GM19025 (cell line): ENCODE measurements around the gene BYSL.
"Not testable (repeated sequence)": the region's sequence is repeated elsewhere in the genome, so short reads cannot be mapped to it uniquely, and the experiment has no call there.

Experiments
- ATAC-seq: cut with Tn5 transposase; IDR thresholded peaks from one replicate; pipeline ENCODE4 v1.9.1; 2021; ENCODE audit warnings: mild to moderate bottlenecking, low read depth, moderate library complexity; ENCODE audit not compliant: unreplicated experiment

The BYSL gene

DNA sequence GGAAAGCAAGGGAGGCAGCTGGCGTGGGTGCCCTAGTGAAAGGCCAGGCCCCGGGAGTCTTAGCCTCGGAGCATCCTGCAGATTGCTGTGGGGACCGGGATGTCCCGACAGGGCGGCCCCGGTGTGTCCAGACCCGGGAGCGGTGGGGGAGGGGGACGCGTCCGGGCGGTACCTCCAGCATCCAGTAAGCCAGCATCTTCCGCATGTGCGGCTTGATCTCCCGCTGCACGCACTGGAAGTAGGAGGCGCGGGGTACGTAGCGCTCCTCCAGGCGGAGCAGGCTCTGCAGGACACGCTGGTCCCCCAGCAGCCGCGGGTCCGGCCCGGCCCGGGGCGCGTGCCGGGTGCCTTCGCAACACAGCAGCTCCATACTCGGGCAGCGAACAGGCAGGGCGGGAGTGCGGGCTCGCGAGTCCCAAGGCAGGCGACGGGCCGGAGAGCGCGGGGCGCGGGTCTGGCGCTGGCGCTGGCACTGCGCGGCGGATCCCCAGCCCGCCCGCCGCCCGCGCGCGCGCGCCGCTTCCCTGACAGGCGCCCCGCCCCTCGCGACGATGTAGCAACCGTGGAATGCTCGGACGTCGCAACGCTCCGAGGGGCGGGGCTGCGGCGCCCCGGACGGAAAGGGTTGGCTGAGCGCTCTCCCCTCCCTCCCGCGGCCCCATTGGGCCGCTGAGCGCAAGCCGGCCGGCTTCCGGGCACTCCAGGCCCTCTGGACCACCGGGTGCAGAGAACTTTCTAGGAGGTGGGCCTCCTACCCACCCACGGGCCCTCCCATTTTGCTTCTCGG lies 20.2 kb downstream of the BYSL start, which contains the start of gene CCND3:
CCND3 (minus strand) TSS at position 529 of the 787 bp plus-strand sequence; CDS start at position 370, 159 bp downstream.
- peak; percentile 91 for ATAC-seq

DNA sequence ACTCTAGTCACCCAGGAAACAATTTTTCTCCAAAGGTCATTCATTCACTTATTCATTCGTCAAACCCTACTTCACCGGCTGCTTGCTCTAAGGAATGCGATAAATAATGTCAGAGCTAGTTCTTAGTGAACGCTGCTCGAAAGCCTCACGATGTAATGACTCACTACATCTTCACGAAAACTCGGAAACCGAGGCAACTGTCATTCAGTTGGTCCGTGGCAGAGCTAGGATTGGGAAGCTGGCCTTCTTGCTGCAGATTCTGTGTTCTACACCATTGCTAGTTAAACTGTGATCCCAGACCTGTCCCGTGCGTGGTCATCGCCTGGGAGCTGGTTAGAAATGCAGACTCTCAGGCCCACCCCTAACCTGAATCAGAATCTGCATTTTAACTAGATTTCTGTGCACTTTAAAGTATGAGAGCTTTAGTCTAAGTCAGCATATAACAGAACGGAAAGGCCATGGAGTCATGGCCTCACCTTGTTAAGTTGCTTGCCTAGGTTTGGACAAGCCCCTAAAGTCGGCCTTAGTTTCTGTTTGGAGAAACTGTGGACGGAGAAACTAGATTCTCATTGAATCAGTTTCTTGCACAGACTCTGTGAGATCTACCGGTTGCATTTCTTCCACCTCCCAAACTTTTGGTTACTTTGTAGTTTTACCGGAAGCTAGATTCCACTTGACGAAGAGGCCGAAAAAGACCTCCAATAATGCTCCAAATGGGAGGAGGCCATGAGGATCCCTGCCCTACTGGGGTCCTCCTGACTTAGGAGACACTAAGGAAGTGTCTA lies 21.0 kb downstream of the BYSL start:
- ATAC-seq = no peak

DNA sequence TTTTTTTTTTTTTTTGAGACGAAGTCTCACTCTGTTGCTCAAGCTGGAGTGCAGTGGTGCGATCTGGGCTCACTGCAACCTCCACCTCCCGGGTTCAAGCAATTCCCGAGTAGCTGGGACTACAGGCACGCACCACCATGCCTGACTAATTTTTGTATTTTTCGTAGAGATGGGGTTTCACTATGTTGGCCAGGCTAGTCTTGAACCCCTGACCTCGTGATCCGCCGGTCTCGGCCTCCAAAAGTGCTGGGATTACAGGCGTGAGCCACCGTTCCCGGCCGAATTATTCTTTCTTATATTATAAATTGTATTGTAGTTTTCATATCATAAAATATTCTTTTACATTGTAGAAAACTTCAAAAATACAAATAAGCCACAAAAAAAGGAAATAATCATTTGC lies 21.6 kb downstream of the BYSL start:
- not testable (repeated sequence) for ATAC-seq

DNA sequence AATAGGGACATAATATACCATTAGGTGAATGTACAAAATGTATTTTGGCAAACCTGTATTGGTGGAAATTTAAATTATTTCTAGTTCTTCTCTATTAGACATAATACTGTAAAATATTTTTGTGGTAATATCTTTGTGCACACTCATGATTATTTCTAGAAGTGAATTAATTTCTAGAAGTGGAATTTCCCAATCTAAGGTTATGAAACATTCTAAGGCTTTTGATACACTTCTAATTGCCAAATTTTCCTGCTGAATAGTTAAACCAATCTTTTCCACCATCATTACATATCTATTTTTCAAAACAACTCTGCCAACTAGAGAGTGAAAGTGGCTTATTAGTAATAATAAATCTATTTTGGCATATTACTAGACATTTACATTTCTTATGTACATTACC lies 22.2 kb downstream of the BYSL start:
- ATAC-seq = no peak

DNA sequence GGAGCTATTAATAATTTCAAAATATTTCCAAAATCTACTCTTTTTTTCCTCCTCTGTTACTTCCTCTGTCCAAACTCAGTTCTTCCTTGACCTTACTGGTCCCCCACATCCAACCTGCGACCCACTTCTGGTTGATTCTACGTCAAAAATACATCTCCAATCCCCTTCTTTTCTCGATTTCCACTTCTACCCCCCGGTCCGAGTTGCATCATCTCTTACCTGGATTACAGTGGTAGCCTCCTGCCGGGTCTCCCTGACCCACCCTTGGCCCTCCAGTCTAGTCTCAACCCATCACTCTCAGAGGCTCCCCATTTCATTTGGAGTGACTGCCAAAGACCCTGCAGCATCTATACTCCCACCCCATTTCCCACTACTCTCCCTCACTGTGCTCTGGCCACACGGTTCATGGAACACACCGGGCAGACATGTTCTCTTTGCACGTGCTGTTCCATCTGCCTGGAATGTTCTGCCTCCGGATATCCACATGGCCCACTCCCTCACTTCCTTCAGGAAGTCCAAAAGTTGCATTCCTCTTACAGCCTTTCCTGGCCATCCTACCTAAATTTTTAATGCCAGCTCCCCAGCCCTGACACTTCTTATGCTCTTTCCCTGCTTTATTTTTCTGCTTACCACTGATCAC lies 26.4 kb downstream of the BYSL start:
- no peak for ATAC-seq

DNA sequence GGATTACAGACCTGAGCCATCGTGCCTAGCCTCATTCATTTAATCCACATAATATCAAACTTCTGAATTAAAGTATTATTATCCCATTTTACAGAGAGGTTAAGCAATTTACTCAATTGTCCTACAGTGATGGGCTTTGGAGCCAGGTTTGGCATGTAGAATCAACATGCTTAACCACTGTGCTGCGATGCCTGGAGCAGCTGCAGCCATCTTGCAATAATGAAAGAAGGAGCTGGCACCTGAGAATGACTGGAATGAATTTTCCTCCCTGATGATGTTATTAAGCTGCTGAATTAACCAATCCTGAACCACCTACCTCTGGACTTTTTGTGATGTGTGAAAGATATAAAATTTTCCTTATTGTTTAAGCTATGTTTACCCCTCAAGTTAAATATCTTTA lies 33.4 kb downstream of the BYSL start:
- no peak for ATAC-seq

DNA sequence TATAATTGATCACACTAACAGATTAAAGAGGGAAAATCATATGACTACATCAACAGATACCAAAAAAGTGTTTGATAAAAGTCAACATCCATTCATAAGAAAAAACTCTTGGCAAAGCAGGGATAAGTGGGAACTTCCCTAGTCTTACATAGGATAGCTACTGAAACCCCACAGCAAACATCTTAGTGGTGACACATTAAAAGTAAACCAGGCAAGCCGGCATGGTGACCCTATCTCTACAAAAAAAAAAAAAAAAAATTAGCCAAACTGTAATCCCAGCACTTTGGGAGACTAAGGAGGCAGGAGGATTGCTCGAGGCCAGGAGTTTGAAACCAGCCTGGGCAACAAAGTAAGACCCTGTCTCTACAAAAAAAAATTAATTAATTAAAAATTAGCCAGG lies 34.1 kb downstream of the BYSL start:
- ATAC-seq = no peak

DNA sequence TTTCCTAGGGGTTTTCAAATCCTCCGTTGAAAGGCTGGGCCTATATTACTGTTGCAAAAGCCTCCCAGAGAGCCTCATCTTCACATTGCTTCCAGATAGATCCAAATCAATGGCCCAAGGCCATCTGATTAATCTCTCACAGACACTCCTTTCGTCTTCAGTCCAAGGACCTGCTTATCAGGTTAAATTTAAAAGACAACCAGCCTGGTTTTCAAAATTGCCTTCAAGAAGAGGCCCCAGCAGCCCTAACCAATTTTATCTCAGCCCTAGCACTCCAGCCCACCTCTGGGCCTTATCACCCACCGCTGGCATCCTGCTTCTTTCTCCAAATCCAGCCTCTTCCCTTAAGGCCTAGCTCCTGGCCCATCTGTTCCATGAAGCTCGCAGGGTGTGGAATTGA lies 35.8 kb downstream of the BYSL start:
- ATAC-seq = no peak

DNA sequence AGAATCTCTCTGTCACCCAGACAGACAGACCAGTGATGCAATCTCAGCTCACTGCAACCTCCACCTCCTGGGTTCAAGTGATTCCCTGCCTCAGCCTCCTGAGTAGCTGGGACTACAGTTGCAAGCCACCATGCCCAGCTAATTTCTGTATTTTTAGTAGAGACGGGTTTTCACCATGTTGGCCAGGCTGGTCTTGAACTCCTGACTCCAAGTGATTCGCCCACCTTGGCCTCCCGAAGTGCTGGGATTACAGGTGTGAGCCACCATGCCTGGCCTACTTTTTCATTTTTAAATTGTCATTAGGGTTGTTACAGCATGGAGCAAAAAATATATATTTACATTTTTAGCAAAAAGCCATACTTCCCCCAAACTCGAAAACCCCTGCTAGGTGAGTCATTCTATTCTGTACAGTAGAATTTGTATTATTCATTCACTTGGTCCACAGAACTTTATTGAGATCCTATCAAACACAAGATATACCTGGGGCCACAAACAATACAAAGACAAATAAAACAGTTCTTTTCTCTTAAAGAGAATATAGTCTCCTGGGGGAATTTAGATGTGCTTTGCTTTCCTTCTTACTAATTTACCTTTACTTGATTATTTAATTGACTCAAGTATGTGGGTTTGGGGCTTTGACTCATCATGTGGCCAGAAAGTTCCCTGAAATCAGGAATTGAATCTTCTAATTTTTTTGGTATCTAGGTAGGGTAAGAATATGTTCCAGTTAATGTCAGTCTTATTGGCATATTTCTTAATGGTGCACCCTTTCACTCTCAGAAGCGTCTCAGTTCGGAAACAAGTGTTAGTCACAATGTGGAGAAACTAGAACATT lies 36.9 kb downstream of the BYSL start:
- no peak for ATAC-seq

DNA sequence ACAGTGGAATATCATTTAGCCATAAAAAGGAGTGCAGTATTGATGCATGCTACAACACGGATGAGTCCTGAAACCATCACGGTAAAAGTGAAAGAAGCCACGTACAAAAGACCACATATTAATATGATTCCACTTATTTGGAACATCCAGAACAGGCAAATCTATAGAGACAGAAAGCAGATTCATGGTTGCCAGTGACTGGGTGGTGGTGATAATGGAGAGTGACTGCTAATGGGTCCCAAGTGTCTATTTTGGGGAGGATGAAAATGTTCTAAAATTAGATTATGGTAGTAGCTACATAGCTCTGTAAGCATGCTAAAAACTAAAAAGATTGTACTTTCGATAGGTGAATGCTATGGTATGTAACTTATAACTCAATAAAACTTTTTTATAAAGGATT lies 38.7 kb downstream of the BYSL start:
- no peak for ATAC-seq

DNA sequence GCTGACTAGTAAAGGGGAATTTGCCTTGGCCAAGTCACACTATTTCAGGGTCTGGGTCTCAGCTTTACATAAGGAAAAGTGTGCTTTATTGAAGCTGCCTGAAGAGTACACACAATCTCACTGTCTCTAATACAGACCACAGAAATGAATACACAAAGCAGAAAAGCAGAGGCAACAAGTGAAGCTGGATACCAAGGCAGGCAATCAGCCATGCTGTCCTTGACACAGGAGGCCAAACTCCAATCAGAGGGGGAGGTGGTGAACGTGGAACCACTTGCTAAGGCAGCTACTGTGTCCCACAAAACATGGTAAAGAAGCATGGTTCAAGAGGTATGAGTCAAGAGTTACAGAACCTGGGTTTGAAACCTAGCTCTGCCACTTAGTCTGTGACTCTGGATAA lies 42.1 kb downstream of the BYSL start:
- ATAC-seq = no peak

DNA sequence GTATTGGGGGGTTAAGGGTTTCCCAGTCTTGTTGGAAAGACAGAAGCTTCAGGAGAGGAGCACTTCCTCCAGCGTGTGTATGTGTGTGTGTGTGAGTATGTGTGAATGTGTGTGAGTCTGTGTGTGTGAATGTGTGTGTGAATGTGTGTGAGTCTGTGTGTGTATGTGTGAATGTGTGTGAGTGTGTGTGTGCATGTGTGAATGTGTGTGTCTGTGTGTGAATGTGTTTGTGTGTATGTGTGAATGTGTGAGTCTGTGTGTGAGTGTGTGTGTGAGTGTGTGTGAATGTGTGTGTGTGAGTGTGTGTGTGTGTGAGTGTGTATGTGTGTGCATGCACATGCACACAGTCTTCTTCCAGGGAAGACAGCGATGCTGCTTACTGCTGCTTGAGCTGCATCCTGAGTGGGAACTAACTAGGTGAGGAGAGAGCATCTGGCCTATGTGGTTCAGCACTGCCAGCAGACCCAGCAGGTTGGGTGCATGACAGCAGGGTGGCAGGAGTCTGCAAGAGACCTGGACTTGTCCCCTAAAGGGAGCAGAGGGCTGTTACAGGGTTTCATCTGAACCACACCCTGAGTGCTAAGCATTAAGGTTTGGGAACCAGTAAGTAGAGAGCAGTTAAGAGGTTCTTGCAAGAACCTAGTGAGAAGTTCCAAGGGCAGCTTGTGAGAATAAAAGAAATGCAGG lies 43.0 kb downstream of the BYSL start:
- no peak for ATAC-seq

DNA sequence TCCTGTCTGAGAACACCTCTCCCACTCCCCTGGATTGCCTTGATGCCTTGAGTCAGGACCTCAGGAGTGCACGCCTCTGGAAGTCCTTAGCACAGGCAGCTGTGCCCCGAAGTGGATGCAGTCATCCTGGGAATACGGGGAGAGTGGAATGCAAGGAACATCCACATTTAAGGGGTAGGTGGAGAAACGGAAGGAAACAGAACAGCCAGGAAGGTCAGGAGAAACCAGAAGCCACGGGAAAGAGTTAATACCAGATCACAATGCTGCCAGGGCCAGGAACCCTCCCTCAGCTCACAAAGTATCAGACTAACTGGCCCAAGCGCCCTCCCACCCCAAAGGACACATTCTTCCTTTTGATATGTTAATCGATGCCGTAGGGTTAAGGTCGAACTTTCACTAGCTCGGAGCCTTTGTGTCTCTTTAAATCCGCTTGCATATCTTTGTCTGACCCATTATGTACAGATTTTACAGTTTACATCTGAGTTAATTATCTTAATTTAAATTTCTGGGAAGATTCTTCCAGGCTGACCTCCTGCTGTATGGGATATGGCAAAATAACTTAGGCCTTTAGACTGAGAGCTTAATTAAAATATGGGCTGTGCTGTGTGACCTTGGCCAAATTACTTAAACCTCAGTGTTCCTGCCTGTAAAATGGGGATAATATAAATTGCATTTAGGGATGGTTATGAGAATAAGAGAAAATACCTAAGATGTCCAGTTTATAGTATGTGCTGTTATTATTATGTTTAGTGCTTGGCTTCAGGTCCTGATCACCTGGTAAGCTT lies 44.3 kb downstream of the BYSL start:
- ATAC-seq = no peak

DNA sequence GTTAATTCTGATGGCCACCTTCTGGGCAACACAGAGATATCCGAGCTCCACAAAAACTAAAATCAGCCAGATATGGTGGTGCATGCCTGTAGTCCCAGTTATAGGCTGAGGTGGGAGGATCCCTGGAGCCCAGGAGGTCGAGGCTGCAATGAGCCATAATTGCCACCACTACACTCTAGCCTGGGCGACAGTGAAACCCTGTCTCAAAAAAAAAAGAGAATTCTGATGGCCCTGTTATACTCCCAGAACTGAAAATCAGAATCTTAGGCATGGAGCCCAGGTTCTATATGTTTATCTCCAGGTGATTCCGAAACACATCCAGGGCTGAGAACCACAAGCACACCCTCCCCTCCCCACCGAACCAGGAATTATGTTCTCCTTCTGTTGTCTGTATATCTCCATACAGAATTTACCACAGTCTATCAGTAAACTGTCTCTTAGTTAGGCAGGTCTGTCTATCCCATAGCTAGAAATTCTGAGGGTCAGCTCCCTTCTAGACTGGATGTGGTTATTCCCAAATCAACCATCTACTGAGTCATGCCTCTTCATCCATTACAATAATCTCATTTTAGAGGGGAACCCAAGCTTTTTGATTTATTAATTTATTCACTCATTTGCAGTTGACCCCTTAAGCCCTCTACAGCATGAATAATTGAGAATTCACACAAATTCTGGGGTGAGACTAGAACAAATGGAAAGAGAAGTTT lies 45.1 kb downstream of the BYSL start:
- ATAC-seq = no peak

DNA sequence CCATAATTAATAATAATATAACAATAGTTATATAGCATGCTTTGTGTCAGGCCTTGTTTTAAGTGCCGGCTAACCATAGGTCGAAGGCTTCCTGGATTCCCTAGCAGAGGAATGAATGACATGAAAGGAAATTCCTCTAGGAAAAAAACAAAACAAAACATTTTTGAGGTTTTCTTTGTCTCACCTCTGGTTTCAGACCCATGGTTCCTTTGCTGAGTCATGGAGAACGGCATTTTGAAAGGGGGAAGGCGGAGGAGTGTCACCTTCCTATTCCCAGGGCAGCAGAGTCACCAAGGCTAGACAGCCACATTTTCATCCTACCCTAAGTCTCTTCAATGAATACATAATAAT lies 45.6 kb downstream of the BYSL start:
- no peak for ATAC-seq

DNA sequence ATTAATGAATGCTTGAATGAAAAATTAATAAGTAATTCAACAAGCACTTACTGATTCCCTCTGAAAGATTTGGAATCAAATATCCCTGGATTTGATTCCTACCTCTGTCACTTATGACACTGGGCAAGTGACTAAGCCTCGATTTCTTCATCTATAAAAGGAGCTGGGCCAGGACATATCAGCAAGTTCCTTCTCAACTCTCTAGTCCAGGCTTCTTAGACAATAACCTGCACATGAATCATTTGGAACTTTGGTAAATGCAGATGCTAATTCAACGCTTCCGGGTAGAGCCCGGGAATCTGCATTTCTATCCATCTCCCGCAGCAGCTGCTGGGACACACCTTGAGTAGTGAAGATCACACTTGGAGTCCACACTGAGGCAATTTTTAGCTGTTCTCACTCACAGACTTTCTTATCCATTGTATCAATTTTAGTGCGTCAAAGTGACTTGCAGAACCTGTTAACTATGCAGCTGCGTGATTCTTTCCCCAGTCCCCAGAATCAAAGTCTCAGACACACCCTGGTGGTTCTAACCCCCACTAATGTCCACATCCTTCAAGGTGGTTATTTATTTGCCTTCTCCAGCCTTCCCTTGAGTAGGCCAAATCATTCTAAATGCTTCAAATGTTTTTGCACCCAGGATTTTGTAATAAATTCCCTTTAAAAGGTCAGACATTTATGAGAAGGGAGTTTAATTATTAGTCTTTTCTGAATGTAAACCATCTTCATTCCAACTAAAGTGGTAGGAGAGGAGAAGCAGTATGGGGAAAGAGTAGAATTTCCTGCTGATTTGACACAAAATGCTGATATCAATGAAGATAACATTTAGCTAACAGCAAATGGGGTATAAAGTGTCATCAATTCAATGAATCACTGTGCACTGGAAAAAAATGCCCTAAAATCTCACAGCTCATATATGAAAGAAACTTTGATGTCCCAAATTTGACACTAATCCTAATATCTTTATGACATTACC lies 46.3 kb downstream of the BYSL start:
- no peak for ATAC-seq

DNA sequence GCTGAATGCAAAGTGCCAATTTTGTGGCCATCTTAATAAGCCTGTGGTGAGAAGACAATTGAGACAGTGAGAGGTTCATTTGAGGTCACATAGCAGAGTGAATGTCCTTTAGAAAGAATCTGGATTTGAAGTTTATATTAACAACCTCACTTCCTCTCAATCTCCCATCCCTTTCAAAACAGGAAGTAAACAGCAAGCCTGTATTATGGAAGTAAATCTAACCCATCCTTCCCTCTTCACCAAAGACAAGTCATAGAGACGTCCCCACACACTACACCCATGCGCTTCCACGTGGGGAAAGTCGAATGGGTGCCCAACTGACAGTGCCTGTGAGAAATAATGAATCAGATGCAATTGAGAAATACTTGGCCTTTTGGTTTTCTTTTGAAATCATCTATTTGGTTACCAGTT lies 49.1 kb downstream of the BYSL start:
- no peak for ATAC-seq

DNA sequence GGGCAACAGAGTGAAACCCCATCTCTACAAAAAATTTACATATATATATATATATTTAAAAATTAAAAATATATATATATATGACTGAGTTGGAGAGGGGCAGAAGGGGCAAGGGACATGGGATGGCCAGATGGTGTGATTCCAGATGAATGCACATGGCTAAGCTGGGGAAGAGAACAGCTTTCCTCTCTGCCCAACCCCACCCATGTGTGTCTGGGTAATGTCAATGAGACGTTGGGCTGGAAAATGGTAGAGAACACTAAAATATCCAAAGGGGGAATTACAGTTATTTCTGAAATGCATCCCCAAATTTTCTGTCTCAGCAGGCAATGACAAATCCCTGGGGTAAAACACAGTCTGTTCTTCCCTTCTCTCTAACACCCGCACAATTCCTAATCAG lies 51.5 kb downstream of the BYSL start:
- no peak for ATAC-seq
